ENCODE data around the gene PLXDC2.

PLXDC2 gene

GRCh38 chr10:20173046-20173445 is 356.8 kb downstream of the PLXDC2 start:
- no peaks in the 10 kb centered on the region for H3K36me3 ChIP-seq (ENCODE audit: insufficient read depth, low read length)
- H3K9me3 ChIP-seq (ENCODE audit: insufficient read depth, low read length, severe bottlenecking), result no peaks in the 10 kb centered on the region
- H2AFZ ChIP-seq (ENCODE audit: low read depth, low read length), result no peak overlapping the region
- H3K27me3 ChIP-seq (ENCODE audit: insufficient read depth, low read length, poor library complexity), result no peaks in the 10 kb centered on the region
- no peak overlapping the region for H3K4me2 ChIP-seq (ENCODE audit: insufficient read depth, low read length)
- no peak for DNase-seq
- no peak for ATAC-seq (ENCODE audit: insufficient read depth, low read depth)
- no peak overlapping the region for H3K27ac ChIP-seq (ENCODE audit: low read length)
- no peak overlapping the region for H3K9ac ChIP-seq (ENCODE audit: low read depth, low read length)
- H3K79me2 ChIP-seq (ENCODE audit: insufficient read depth, low read length), result no peaks in the 10 kb centered on the region
- no peaks in the 10 kb centered on the region for H3K4me1 ChIP-seq (ENCODE audit: insufficient read depth, low read length)
- no peaks in the 10 kb centered on the region for H4K20me1 ChIP-seq (ENCODE audit: insufficient read depth, low read length)
- H3K4me3 ChIP-seq (ENCODE audit: low read depth in 1 of 2, low read length in 2 of 2), result no peak overlapping the region
- TF ChIP-seq CTCF (IDR thresholded peaks at IDR 0.05; ENCODE audit: borderline replicate concordance, extremely low read depth, low read length, poor library complexity, severe bottlenecking) (no peak), EZH2 (IDR thresholded peaks at IDR 0.05; ENCODE audit: borderline replicate concordance, low read depth, low read length, severe bottlenecking) (no peak)

- no peak overlapping the region for H3K27ac ChIP-seq (ENCODE audit: low read length)
- TF ChIP-seq CTCF (IDR thresholded peaks at IDR 0.05; ENCODE audit: borderline replicate concordance, extremely low read depth, low read length, poor library complexity, severe bottlenecking), result no peak
- TF ChIP-seq EZH2 (IDR thresholded peaks at IDR 0.05; ENCODE audit: borderline replicate concordance, low read depth, low read length, severe bottlenecking), result no peak
- H3K4me3 ChIP-seq (ENCODE audit: low read depth in 1 of 2, low read length in 2 of 2), result no peak overlapping the region
Observed at GRCh38 chr10:20175719-20176118, 359.5 kb downstream of the PLXDC2 start.

DNA sequence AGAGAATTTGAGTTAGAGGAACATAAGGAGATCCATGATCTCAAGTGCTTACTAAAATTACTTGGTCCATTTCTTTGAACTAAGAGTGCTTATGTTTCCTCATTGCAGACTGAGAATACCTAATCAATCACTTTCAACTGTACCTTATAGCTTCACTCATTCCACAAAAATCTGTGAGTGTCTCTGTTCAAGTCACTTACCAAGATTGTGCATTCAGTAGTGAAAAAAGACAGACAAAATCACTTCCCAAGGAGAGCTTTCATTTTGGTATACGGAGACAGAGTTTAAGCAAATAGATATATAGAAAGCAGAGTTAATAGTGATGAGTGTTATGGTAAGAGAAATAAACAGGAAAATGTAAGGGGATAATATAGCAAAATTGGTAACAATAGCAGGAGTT is 364.5 kb downstream of the PLXDC2 start:
- DNase-seq (no peak), ATAC-seq (ENCODE audit: insufficient read depth, low read depth) (no peak)
- Histone ChIP-seq H3K36me3 (ENCODE audit: insufficient read depth, low read length) (no peaks in the 10 kb centered on the region), H3K79me2 (ENCODE audit: insufficient read depth, low read length) (no peaks in the 10 kb centered on the region), H3K4me2 (ENCODE audit: insufficient read depth, low read length) (no peak overlapping the region), H3K9me3 (ENCODE audit: insufficient read depth, low read length, severe bottlenecking) (no peaks in the 10 kb centered on the region), H4K20me1 (ENCODE audit: insufficient read depth, low read length) (no peaks in the 10 kb centered on the region), H3K9ac (ENCODE audit: low read depth, low read length) (no peak overlapping the region), H3K4me1 (ENCODE audit: insufficient read depth, low read length) (no peaks in the 10 kb centered on the region), H2AFZ (ENCODE audit: low read depth, low read length) (no peak overlapping the region), H3K27ac (ENCODE audit: low read length) (no peak overlapping the region), H3K4me3 (ENCODE audit: low read depth in 1 of 2, low read length in 2 of 2) (no peak overlapping the region), H3K27me3 (ENCODE audit: insufficient read depth, low read length, poor library complexity) (no peaks in the 10 kb centered on the region)
- TF ChIP-seq EZH2 (IDR thresholded peaks at IDR 0.05; ENCODE audit: borderline replicate concordance, low read depth, low read length, severe bottlenecking), result no peak
- no peak for TF ChIP-seq CTCF (IDR thresholded peaks at IDR 0.05; ENCODE audit: borderline replicate concordance, extremely low read depth, low read length, poor library complexity, severe bottlenecking)

More at GRCh38 chr10:20175719-20176118, 359.5 kb downstream of the PLXDC2 start:
- Histone ChIP-seq H3K27me3 (ENCODE audit: insufficient read depth, low read length, poor library complexity) (no peaks in the 10 kb centered on the region), H4K20me1 (ENCODE audit: insufficient read depth, low read length) (no peaks in the 10 kb centered on the region), H3K36me3 (ENCODE audit: insufficient read depth, low read length) (no peaks in the 10 kb centered on the region), H3K4me1 (ENCODE audit: insufficient read depth, low read length) (no peaks in the 10 kb centered on the region), H3K4me2 (ENCODE audit: insufficient read depth, low read length) (no peak overlapping the region), H3K9me3 (ENCODE audit: insufficient read depth, low read length, severe bottlenecking) (no peaks in the 10 kb centered on the region), H2AFZ (ENCODE audit: low read depth, low read length) (no peak overlapping the region), H3K79me2 (ENCODE audit: insufficient read depth, low read length) (no peaks in the 10 kb centered on the region), H3K9ac (ENCODE audit: low read depth, low read length) (no peak overlapping the region)
- ATAC-seq (ENCODE audit: insufficient read depth, low read depth) (no peak), DNase-seq (no peak)

DNA sequence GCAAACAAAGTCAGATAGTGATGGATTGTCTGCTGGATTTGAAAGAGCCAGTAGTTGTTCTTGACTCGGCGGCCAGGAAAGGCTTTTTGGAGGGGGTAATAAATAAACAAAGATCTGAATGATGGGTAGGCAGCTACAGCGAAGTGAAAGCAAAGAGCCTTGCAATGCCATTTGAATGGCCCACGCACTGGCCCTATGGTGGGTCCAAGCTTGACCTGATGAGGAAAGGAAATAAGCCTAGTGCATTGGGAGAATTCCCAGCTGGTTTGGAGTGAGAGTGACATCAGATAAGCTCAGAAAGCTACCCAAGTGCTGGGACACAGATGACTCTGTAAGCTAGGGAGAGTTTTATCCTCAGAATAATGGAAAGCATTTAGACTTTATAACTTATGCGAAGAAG is 365.2 kb downstream of the PLXDC2 start:
- H3K4me3 ChIP-seq (ENCODE audit: low read depth in 1 of 2, low read length in 2 of 2), result no peak overlapping the region
- no peak overlapping the region for H2AFZ ChIP-seq (ENCODE audit: low read depth, low read length)
- no peaks in the 10 kb centered on the region for H3K79me2 ChIP-seq (ENCODE audit: insufficient read depth, low read length)
- H3K27me3 ChIP-seq (ENCODE audit: insufficient read depth, low read length, poor library complexity), result no peaks in the 10 kb centered on the region
- no peaks in the 10 kb centered on the region for H3K36me3 ChIP-seq (ENCODE audit: insufficient read depth, low read length)
- H3K4me2 ChIP-seq (ENCODE audit: insufficient read depth, low read length), result no peak overlapping the region
- no peaks in the 10 kb centered on the region for H3K4me1 ChIP-seq (ENCODE audit: insufficient read depth, low read length)
- no peak overlapping the region for H3K27ac ChIP-seq (ENCODE audit: low read length)
- no peaks in the 10 kb centered on the region for H4K20me1 ChIP-seq (ENCODE audit: insufficient read depth, low read length)
- DNase-seq, result no peak
- H3K9ac ChIP-seq (ENCODE audit: low read depth, low read length), result no peak overlapping the region
- no peaks in the 10 kb centered on the region for H3K9me3 ChIP-seq (ENCODE audit: insufficient read depth, low read length, severe bottlenecking)
- no peak for TF ChIP-seq EZH2 (IDR thresholded peaks at IDR 0.05; ENCODE audit: borderline replicate concordance, low read depth, low read length, severe bottlenecking)
- ATAC-seq (ENCODE audit: insufficient read depth, low read depth), result no peak

All from DND-41 (cell line).